Activated naive CD4-positive, alpha-beta T cell treated with anti-CD3 and anti-CD28 coated beads, Interleukin-2, amount 50 U/mL, for 72 hours (primary cell): ENCODE results near the gene STING1. TPM values are rescaled to one million over a fixed set of nuclear protein-coding genes. Genes with fewer than 3 reads are reported as not detected.
A peak's percentile ranks its signal among the peaks of the same experiment; 100 is the strongest.

ENCODE experiments used
- ATAC-seq, 2 donors: fragments of 150-1000 bp; cut with Tn5 transposase; 2 replicates each; pipeline ENCODE4 v1.10.0; 2021; ENCODE audit warnings: mild to moderate bottlenecking in 2 of 2, moderate library complexity in 2 of 2
- DNase-seq, 2 donors: peaks; one replicate each; pipeline ENCODE4 v3.0.0; 2021 to 2022; ENCODE audit warnings: low spot score in 2 of 2
- H3K27ac Mint-ChIP-seq, 2 donors: one replicate each; pipeline ENCODE4 v1.8.0; 2022; ENCODE audit warnings: mild to moderate bottlenecking in 2 of 2, mixed read lengths in 2 of 2
- H3K36me3 Mint-ChIP-seq, 2 donors: one replicate each; pipeline ENCODE4 v1.8.0; 2022; ENCODE audit warnings: mixed read lengths in 2 of 2
- H3K9me3 Mint-ChIP-seq, 2 donors: one replicate each; pipeline ENCODE4 v1.8.0; 2022; ENCODE audit warnings: mixed read lengths in 2 of 2
- total RNA-seq, 2 donors: library from RNA; stranded (reverse); gene quantifications; one replicate each; pipeline ENCODE4 v1.2.3, GENCODE V29; 2022

Gene STING1
- total RNA-seq, 2 donors from 2014 or later = 128 to 254 TPM

DNA sequence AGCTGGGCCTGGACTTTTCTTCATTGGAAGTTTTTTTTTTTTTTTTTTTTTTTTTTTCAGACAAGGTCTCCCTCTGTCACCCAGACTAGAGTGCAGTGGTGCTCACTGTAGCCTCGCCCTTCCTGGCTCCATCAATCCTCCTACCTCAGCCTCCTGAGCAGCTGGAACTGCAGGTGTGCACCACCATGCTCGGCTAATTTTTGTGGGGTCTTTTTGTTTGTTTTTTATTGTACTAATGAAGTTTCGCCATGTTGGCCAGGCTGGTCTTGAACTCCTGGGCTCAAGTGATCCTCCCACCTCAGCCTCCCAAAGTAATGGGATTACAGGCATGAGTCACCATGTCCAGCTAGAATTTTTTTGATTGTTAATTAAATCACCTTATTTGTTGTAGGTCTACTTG is 46.9 kb downstream of the STING1 start:
- DNase-seq (no peak), ATAC-seq (no peak)
- Mint-ChIP-seq H3K27ac (no peak overlapping the region), H3K36me3 (peaks cover 0 to 52% of the 10 kb centered on the region in 2 donors), H3K9me3 (no peaks in the 10 kb centered on the region)

DNA sequence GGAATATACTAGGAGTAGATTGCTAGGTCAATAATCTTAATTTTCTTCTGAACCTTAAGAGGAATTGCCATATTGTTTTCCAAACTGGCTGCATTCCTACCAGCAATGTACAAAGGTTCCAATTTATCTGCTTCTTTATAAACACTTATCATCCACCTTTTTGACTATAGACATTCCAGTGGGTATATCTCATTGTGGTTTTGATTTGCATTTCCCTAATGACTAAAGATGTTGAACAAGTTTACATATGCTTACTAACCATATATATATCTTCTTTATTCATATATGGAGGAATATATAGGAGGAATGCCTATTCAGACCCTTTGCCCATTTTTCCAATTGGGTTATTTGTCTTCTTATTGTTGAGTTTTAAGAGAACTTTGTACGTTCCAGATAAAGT is 50.9 kb downstream of the STING1 start:
- Mint-ChIP-seq H3K36me3 (peaks cover 0 to 45% of the 10 kb centered on the region in 2 donors), H3K9me3 (no peaks in the 10 kb centered on the region), H3K27ac (no peak overlapping the region)
- ATAC-seq (no peak), DNase-seq (no peak)

DNA sequence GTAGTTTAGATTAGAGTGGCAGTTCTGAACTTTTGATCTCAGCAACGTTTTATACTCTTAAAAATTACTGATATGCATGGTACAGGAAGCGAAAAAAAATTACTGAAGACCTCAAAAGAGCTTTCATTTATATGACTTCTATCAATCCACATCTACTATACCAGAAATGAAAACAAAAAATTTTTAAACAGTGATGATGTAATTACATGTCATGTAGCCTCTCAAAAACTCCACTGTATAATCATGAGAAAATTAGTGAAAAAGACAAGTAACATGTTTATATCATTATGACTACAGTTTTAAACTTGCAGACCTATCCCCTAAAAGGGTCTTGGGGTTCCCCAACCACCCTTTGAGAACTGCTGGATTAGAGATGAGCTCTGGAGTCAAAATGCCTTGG is 52.5 kb downstream of the STING1 start:
- H3K9me3 Mint-ChIP-seq = no peaks in the 10 kb centered on the region
- ATAC-seq = peak in 1 of 2 donors; percentile 60
- H3K36me3 Mint-ChIP-seq = peaks cover 0 to 38% of the 10 kb centered on the region in 2 donors
- no peak for DNase-seq
- H3K27ac Mint-ChIP-seq = no peak overlapping the region

DNA sequence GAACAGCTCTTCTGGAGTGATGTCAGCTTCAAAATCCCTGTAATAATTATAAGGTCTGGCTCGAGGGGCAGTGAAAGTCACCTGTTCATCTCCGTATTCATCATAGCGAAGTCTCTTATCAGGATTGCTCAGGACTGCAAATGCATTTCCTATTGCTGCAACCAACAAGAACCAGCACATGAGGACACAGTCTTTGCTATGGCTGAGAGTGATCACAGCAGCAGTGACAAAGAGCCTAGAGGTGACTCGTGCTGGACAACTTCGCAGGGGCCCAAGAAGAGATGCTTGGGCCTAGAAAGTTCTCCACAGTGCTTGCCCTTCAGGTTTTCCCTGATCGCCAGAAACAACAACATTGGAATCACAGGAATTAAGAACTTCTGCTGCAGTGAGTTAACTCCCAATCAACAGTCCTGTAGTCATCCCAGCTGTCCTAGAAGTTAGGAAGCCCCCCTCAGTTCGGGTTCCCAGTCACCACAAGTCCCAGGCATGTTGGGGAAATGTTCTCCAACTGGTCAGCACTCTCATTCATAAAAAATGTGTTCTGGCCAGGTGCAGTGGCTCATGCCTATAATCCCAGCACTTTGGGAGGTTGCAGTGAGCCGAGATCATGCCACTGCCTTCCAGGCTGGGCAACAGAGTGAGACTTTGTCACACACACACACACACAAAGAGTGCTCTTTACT is 56.2 kb downstream of the STING1 start:
- ATAC-seq = no peak
- Mint-ChIP-seq H3K36me3 (peaks cover 0 to 41% of the 10 kb centered on the region in 2 donors), H3K9me3 (no peaks in the 10 kb centered on the region), H3K27ac (no peak overlapping the region)
- DNase-seq = no peak

Other genes with a start within 250 kb of the STING1 start
- 100 to 1,000 TPM; 160 to 182 TPM for gene MATR3, start 189.0 kb downstream of the STING1 start, total RNA-seq
- gene PAIP2, start 140.9 kb downstream of the STING1 start, total RNA-seq = 100 to 1,000 TPM in 1 of 2 donors, 10 to 100 TPM in 1; 85.7 to 111 TPM
- gene SLC23A1, start 99.5 kb downstream of the STING1 start, total RNA-seq = 1 to 10 TPM in 1 of 2 donors, under 1 TPM in 1; 0.25 to 2.3 TPM
- gene MZB1, start 92.8 kb downstream of the STING1 start, total RNA-seq = 10 to 100 TPM; 14.2 to 24.1 TPM
- gene PROB1, start 87.7 kb downstream of the STING1 start, total RNA-seq = 1 to 10 TPM; 3.3 to 4.3 TPM
- gene SPATA24, start 78.7 kb downstream of the STING1 start, total RNA-seq = 1 to 10 TPM; 6.8 to 8.9 TPM
- gene DNAJC18, start 43.2 kb downstream of the STING1 start, total RNA-seq = 10 to 100 TPM; 13.5 to 47.3 TPM
- 1 to 10 TPM in 1 of 2 donors, not detected in 1; 1.9 TPM for gene ECSCR, start 20.0 kb downstream of the STING1 start, total RNA-seq
- gene SMIM33, start 11.8 kb downstream of the STING1 start, total RNA-seq = under 1 TPM; 0.11 to 0.53 TPM
- gene UBE2D2, start 78.6 kb upstream of the STING1 start, total RNA-seq = 100 to 1,000 TPM; 232 to 249 TPM
- 1 to 10 TPM; 1.8 to 3.5 TPM for gene CXXC5, start 165.6 kb upstream of the STING1 start, total RNA-seq